H1 (cell line): ENCODE data around the gene SULT1A4. TPM values are rescaled to one million over a fixed set of nuclear protein-coding genes. Genes with fewer than 3 reads are reported as not detected.
"Not testable (repeated sequence)": the region's sequence is repeated elsewhere in the genome, so short reads cannot be mapped to it uniquely, and the experiment has no call there.

ENCODE experiments used
- CTCF ChIA-PET: fragments of 300-600 bp; sonication (Branson Sonifier 250); formaldehyde crosslinking; loops from one replicate; lab custom pipeline; 2021; ENCODE audit not compliant: partially characterized antibody; lab: Charles Lee
- POLR2A ChIA-PET: fragments of 300-600 bp; sonication (Branson Sonifier 250); formaldehyde crosslinking; loops from one replicate; lab custom pipeline; 2021; ENCODE audit warnings: inconsistent platforms; ENCODE audit not compliant: partially characterized antibody; lab: Charles Lee
- DNase-seq, 2 experiments: peaks; one replicate each; pipeline versions ENCODE4 v3.0.0 to v3.0.0-alpha.2; 2010 to 2022; ENCODE audit warnings: low spot score in 2 of 2, low read depth in 1 of 2, mixed read lengths in 1 of 2
- FAIRE-seq: peaks from 2 replicates; lab custom pipeline; 2011; peaks lifted over from hg19 to GRCh38; lab: Jason Lieb, UNC
- H2AFZ ChIP-seq: 2 replicates; pipeline ENCODE4 v1.8.1; 2012; ENCODE audit warnings: low read length, inconsistent platforms
- H2AK5ac ChIP-seq: 2 replicates; pipeline ENCODE4 v1.6.1; 2013; ENCODE audit warnings: low read depth, low read length
- H2BK120ac ChIP-seq: replicated peaks from 2 replicates; pipeline ENCODE3; 2013; ENCODE audit warnings: low read depth, low read length, inconsistent platforms
- H2BK12ac ChIP-seq: 2 replicates; pipeline ENCODE4 v1.6.1; 2013; ENCODE audit warnings: low read depth, low read length
- H2BK15ac ChIP-seq: 2 replicates; pipeline ENCODE4 v1.6.1; 2013; ENCODE audit warnings: low read length
- H2BK20ac ChIP-seq: 2 replicates; pipeline ENCODE4 v1.6.1; 2013; ENCODE audit warnings: low read length
- H2BK5ac ChIP-seq: 2 replicates; pipeline ENCODE4 v1.6.1; 2013; ENCODE audit warnings: low read depth, low read length
- H3K14ac ChIP-seq: 2 replicates; pipeline ENCODE4 v1.6.1; 2013; ENCODE audit warnings: inconsistent platforms; ENCODE audit not compliant: insufficient read length
- H3K18ac ChIP-seq: 2 replicates; pipeline ENCODE4 v1.6.1; 2013; ENCODE audit warnings: low read length; ENCODE audit errors: extremely low read depth
- H3K23ac ChIP-seq: 2 replicates; pipeline ENCODE4 v1.6.1; 2013; ENCODE audit warnings: inconsistent platforms; ENCODE audit not compliant: insufficient read length
- H3K23me2 ChIP-seq: 2 replicates; pipeline ENCODE4 v1.6.1; 2013; ENCODE audit warnings: low read depth, low read length
- H3K27ac ChIP-seq: 2 replicates; pipeline ENCODE4 v1.6.1; 2011; ENCODE audit warnings: low read depth, low read length, inconsistent platforms
- H3K27me3 ChIP-seq, 4 experiments: replicated peaks in 1 of 4; 1 replicate in 1 of 4; 2 replicates in 3 of 4; pipeline versions ENCODE4 v1.6.1 to v1.8.1; 2011 to 2013; ENCODE audit warnings: low read length in 3 of 4, mild to moderate bottlenecking in 3 of 4, inconsistent platforms in 2 of 4, mixed read lengths in 2 of 4, moderate library complexity in 1 of 4; ENCODE audit not compliant: control insufficient read depth in 3 of 4, insufficient read depth in 3 of 4; ENCODE audit errors: extremely low read depth in 1 of 4
- H3K36me3 ChIP-seq, 4 experiments: 2 replicates each; pipeline versions ENCODE4 v1.6.1 to v1.8.1; 2011 to 2013; ENCODE audit warnings: mild to moderate bottlenecking in 4 of 4, low read length in 3 of 4, moderate library complexity in 2 of 4, control low read depth in 1 of 4, inconsistent platforms in 1 of 4; ENCODE audit not compliant: insufficient read depth in 4 of 4, control insufficient read depth in 2 of 4
- H3K4ac ChIP-seq: replicated peaks from 2 replicates; pipeline ENCODE3; 2013; ENCODE audit warnings: low read length, low read depth, mixed read lengths, inconsistent platforms; ENCODE audit not compliant: insufficient read length
- H3K4me1 ChIP-seq, 4 experiments: replicated peaks in 1 of 4; 1 replicate in 1 of 4; 2 replicates in 3 of 4; pipeline versions ENCODE4 v1.6.1 to v1.8.1; 2011 to 2013; ENCODE audit warnings: low read length in 3 of 4, inconsistent platforms in 2 of 4, mixed read lengths in 1 of 4; ENCODE audit not compliant: insufficient read depth in 4 of 4, control insufficient read depth in 3 of 4
- H3K4me2 ChIP-seq, 2 experiments: 2 replicates each; pipeline versions ENCODE4 v1.6.1 to v1.8.1; 2011 to 2013; ENCODE audit warnings: low read depth in 2 of 2, low read length in 2 of 2, control low read depth in 1 of 2, inconsistent platforms in 1 of 2, mild to moderate bottlenecking in 1 of 2; ENCODE audit not compliant: insufficient read depth in 1 of 2
- H3K4me3 ChIP-seq, 4 experiments: fragments of 200-600, 300-600 bp in 1 of 4; sonication (generic), shearing (Covaris generic), sonication (Bioruptor Twin) in 1 of 4; 2 replicates each; pipeline versions ENCODE4 v1.5.1 to v1.8.1; 2011 to 2016; ENCODE audit warnings: low read length in 4 of 4, low read depth in 3 of 4, control low read depth in 2 of 4, inconsistent platforms in 2 of 4, mild to moderate bottlenecking in 2 of 4, mixed read lengths in 1 of 4, moderate library complexity in 1 of 4; ENCODE audit not compliant: insufficient read depth in 2 of 4; ENCODE audit errors: extremely low read depth in 1 of 4
- H3K56ac ChIP-seq: replicated peaks from 2 replicates; pipeline ENCODE3; 2013; ENCODE audit warnings: low read depth, mild to moderate bottlenecking, mixed read lengths, low read length, inconsistent platforms; ENCODE audit not compliant: insufficient read length
- H3K79me1 ChIP-seq: 2 replicates; pipeline ENCODE4 v1.6.1; 2013; ENCODE audit warnings: low read depth, low read length, control low read depth
- H3K79me2 ChIP-seq, 2 experiments: 2 replicates each; pipeline versions ENCODE4 v1.6.1 to v1.8.1; 2012 to 2013; ENCODE audit warnings: low read length in 2 of 2, mild to moderate bottlenecking in 2 of 2, inconsistent platforms in 1 of 2; ENCODE audit not compliant: insufficient read depth in 2 of 2, control insufficient read depth in 1 of 2
- H3K9ac ChIP-seq, 4 experiments: replicated peaks in 1 of 4; 1 replicate in 1 of 4; 2 replicates in 3 of 4; pipeline versions ENCODE4 v1.6.1 to v1.8.1; 2011 to 2013; ENCODE audit warnings: low read depth in 3 of 4, low read length in 3 of 4, control low read depth in 2 of 4, mild to moderate bottlenecking in 2 of 4, moderate library complexity in 2 of 4, inconsistent platforms in 1 of 4; ENCODE audit errors: extremely low read depth in 1 of 4
- H3K9me3 ChIP-seq, 2 experiments: 2 replicates each; pipeline versions ENCODE4 v1.6.1 to v1.8.1; 2012 to 2013; ENCODE audit warnings: mild to moderate bottlenecking in 2 of 2, moderate library complexity in 2 of 2, control low read depth in 1 of 2, inconsistent platforms in 1 of 2, low read depth in 1 of 2, low read length in 1 of 2, mixed read lengths in 1 of 2; ENCODE audit not compliant: insufficient read depth in 2 of 2
- H4K20me1 ChIP-seq, 2 experiments: replicated peaks in 1 of 2; 2 replicates each; pipeline versions ENCODE3 to v1.8.1; 2011 to 2013; ENCODE audit warnings: inconsistent platforms in 2 of 2, low read length in 2 of 2, mild to moderate bottlenecking in 1 of 2; ENCODE audit not compliant: insufficient read depth in 2 of 2, control insufficient read depth in 1 of 2
- H4K5ac ChIP-seq: 2 replicates; pipeline ENCODE4 v1.6.1; 2013; ENCODE audit warnings: low read length, low read depth, mixed read lengths, inconsistent platforms; ENCODE audit not compliant: insufficient read length
- H4K8ac ChIP-seq: 2 replicates; pipeline ENCODE4 v1.8.0; 2013; ENCODE audit warnings: mild to moderate bottlenecking, moderate library complexity, low read length, inconsistent platforms; ENCODE audit not compliant: insufficient read depth; ENCODE audit errors: extremely low read depth
- H4K91ac ChIP-seq: replicated peaks from 2 replicates; pipeline ENCODE3; 2013; ENCODE audit warnings: low read length, mixed read lengths, inconsistent platforms; ENCODE audit not compliant: insufficient read length
- WGBS, 2 experiments: shearing (Covaris generic) in 1 of 2; methylation state at CpG; one replicate each; pipeline versions ENCODE4 v1.1.6 to v1.1.7; 2013 to 2015; ENCODE audit warnings: low lambda C conversion rate in 2 of 2, mixed read lengths in 2 of 2, inconsistent platforms in 1 of 2, low coverage in 1 of 2, missing lambda C conversion rate in 1 of 2; ENCODE audit not compliant: insufficient replicate concordance in 2 of 2, insufficient coverage in 1 of 2, insufficient read length in 1 of 2; ENCODE audit errors: extremely low coverage in 1 of 2, missing lambda C conversion rate in 1 of 2; 5-methylcytosine and 5-hydroxymethylcytosine counted together
- polyA plus RNA-seq, 7 experiments: library from polyadenylated mRNA; depleted of rRNA in 3 of 7; stranded (reverse) in 5 of 7; unstranded in 2 of 7; fragments of >200 nt in 5 of 7; fragments of 200-250 nt in 2 of 7; gene quantifications; 1 replicate in 5 of 7; 2 replicates in 1 of 7; 4 replicates in 1 of 7; pipeline versions ENCODE4 v1.2.1 to v1.2.3, GENCODE V29; 2011 to 2013; ENCODE audit warnings: missing spikeins in 2 of 7, mixed read lengths in 2 of 7
- total RNA-seq: library from RNA; stranded (reverse); fragmentation: NEBNext Ultra II Directional; extraction: Animal tissue kit (Norgen Biotek cat#: 25700); gene quantifications from 2 replicates; pipeline ENCODE4 v1.2.1, GENCODE V29; 2021

SULT1A4 gene
- total and polyA plus RNA-seq, 2 of the 8 experiments (the other 6 are each of a cell fraction or from before 2014, with no cell fraction given) = 0.82 to 1.7 TPM

- H3K23ac ChIP-seq, H2BK120ac ChIP-seq, H4K91ac ChIP-seq, H2BK20ac ChIP-seq, H3K18ac ChIP-seq, POLR2A ChIA-PET, H3K4me2 ChIP-seq, H2AK5ac ChIP-seq, H3K4ac ChIP-seq, H3K36me3 ChIP-seq, H2AFZ ChIP-seq, DNase-seq, H3K9ac ChIP-seq, H3K14ac ChIP-seq, H3K9me3 ChIP-seq, H2BK5ac ChIP-seq, H3K23me2 ChIP-seq, H3K4me1 ChIP-seq, H4K20me1 ChIP-seq, FAIRE-seq, H3K4me3 ChIP-seq, H4K8ac ChIP-seq, CTCF ChIA-PET, H3K79me1 ChIP-seq, H2BK15ac ChIP-seq, H2BK12ac ChIP-seq, H3K27ac ChIP-seq, H4K5ac ChIP-seq, H3K27me3 ChIP-seq, H3K79me2 ChIP-seq, H3K56ac ChIP-seq: not testable (repeated sequence)
- 91% methylated on average over 2 of the region's 2 CpGs; no CpG with 5 or more reads in 1 of the 2 experiments for WGBS, 2 experiments
Measured at GRCh38 chr16:29423587-29423986, 36.1 kb upstream of the SULT1A4 start.

GRCh38 chr16:29425390-29425789, 34.3 kb upstream of the SULT1A4 start:
- H3K23me2 ChIP-seq, H3K79me2 ChIP-seq, H2BK20ac ChIP-seq, H3K4me2 ChIP-seq, H3K4ac ChIP-seq, H2BK15ac ChIP-seq, DNase-seq, H2AFZ ChIP-seq, CTCF ChIA-PET, H3K4me3 ChIP-seq, H2BK120ac ChIP-seq, H3K23ac ChIP-seq, H3K9me3 ChIP-seq, H2BK12ac ChIP-seq, H3K9ac ChIP-seq, H4K5ac ChIP-seq, H3K27me3 ChIP-seq, H3K18ac ChIP-seq, H3K14ac ChIP-seq, H2BK5ac ChIP-seq, FAIRE-seq, H2AK5ac ChIP-seq, H4K20me1 ChIP-seq, POLR2A ChIA-PET, H3K27ac ChIP-seq, H4K91ac ChIP-seq, H3K36me3 ChIP-seq, H3K79me1 ChIP-seq, H3K56ac ChIP-seq, H4K8ac ChIP-seq, H3K4me1 ChIP-seq: not testable (repeated sequence)
- 94% methylated on average over 3 of the region's 3 CpGs; no CpG with 5 or more reads in 1 of the 2 experiments for WGBS, 2 experiments
